GM15510 (cell line): ENCODE measurements around the gene MORF4L1.

Experiments used
- POLR2A ChIP-seq: IDR thresholded peaks from 3 replicates; pipeline ENCODE4 v1.6.1; 2011; ENCODE audit warnings: borderline replicate concordance; ENCODE audit not compliant: insufficient read length; ENCODE audit errors: extremely low read depth

MORF4L1 gene

GRCh38 chr15:78917888-78918287 lies 45.2 kb downstream of the MORF4L1 start:
- no peak for TF ChIP-seq POLR2A

GRCh38 chr15:78921517-78921916 lies 48.8 kb downstream of the MORF4L1 start:
- TF ChIP-seq POLR2A, result peak; percentile 40

GRCh38 chr15:78921940-78922339 lies 49.2 kb downstream of the MORF4L1 start:
- peak; percentile 8 for TF ChIP-seq POLR2A

GRCh38 chr15:78922527-78922926 lies 49.8 kb downstream of the MORF4L1 start:
- TF ChIP-seq POLR2A, result no peak

GRCh38 chr15:78923015-78923414 lies 50.3 kb downstream of the MORF4L1 start:
- no peak for TF ChIP-seq POLR2A

- TF ChIP-seq POLR2A, result no peak
Observed at GRCh38 chr15:78923480-78924360, 51.0 kb downstream of the MORF4L1 start.

- no peak for TF ChIP-seq POLR2A
Observed at GRCh38 chr15:78925076-78925624, 52.5 kb downstream of the MORF4L1 start.

- TF ChIP-seq POLR2A, result no peak
Observed at GRCh38 chr15:78925956-78926743, 53.5 kb downstream of the MORF4L1 start.

GRCh38 chr15:78927077-78927790 lies 54.5 kb downstream of the MORF4L1 start:
- no peak for TF ChIP-seq POLR2A

GRCh38 chr15:78928616-78929093 lies 56.0 kb downstream of the MORF4L1 start:
- no peak for TF ChIP-seq POLR2A

GRCh38 chr15:78929536-78930264 lies 57.0 kb downstream of the MORF4L1 start:
- peak; percentile 24 for TF ChIP-seq POLR2A

- peak; percentile 19 for TF ChIP-seq POLR2A
Observed at GRCh38 chr15:78930577-78931388, 58.1 kb downstream of the MORF4L1 start.

GRCh38 chr15:78931439-78932257 lies 59.0 kb downstream of the MORF4L1 start:
- TF ChIP-seq POLR2A, result no peak

GRCh38 chr15:78932258-78932808 lies 59.6 kb downstream of the MORF4L1 start:
- TF ChIP-seq POLR2A, result no peak
